GM12878 (cell line): ENCODE data around the gene MYCBP. TPM values are rescaled to one million over a fixed set of nuclear protein-coding genes. Genes with fewer than 3 reads are reported as not detected.

Experiments used
- BCL11A ChIP-seq: IDR thresholded peaks from 2 replicates; pipeline ENCODE4 v1.6.1; 2011; ENCODE audit warnings: low read depth, low read length
- CBX3 ChIP-seq: fragments of 200-600 bp; sonication (generic); IDR thresholded peaks from 2 replicates; pipeline ENCODE4 v1.6.1; 2016; ENCODE audit warnings: low read depth, borderline replicate concordance
- LARP7 ChIP-seq: fragments of 450-650 bp; IDR thresholded peaks from 2 replicates; pipeline ENCODE4 v1.6.1; 2017; ENCODE audit warnings: mild to moderate bottlenecking
- NFYB ChIP-seq: IDR thresholded peaks from 2 replicates; pipeline ENCODE4 v1.6.1; 2011; ENCODE audit warnings: low read depth, mild to moderate bottlenecking, low read length, improper control_type of control experiment, moderate library complexity; ENCODE audit not compliant: insufficient read depth
- RAD21 ChIP-seq: IDR thresholded peaks from 2 replicates; pipeline ENCODE4 v1.6.1; 2011; ENCODE audit warnings: mild to moderate bottlenecking, low read depth, low read length, moderate library complexity; ENCODE audit not compliant: insufficient read depth
- RBBP5 ChIP-seq: fragments of 200-600 bp; sonication (generic); conservative IDR thresholded peaks from 2 replicates; pipeline ENCODE4 v1.6.1; 2016
- SMARCA5 ChIP-seq: fragments of 450-650 bp; IDR thresholded peaks from 2 replicates; pipeline ENCODE4 v1.6.1; 2017; ENCODE audit warnings: mild to moderate bottlenecking
- SUZ12 ChIP-seq: fragments of 200-600 bp; sonication (generic); IDR thresholded peaks from one replicate; pipeline ENCODE4 v1.6.1; 2018; ENCODE audit warnings: antibody characterized with exemption, mild to moderate bottlenecking; ENCODE audit not compliant: unreplicated experiment
- TARDBP ChIP-seq: IDR thresholded peaks from 2 replicates; pipeline ENCODE4 v1.6.1; 2016; ENCODE audit warnings: borderline replicate concordance
- ZZZ3 ChIP-seq: IDR thresholded peaks from 2 replicates; pipeline ENCODE4 v1.6.1; 2011; ENCODE audit warnings: low read depth; ENCODE audit not compliant: control insufficient read depth, insufficient read length
- polyA plus RNA-seq, 11 experiments: library from polyadenylated mRNA; depleted of rRNA in 4 of 11; unstranded in 6 of 11; stranded (reverse) in 5 of 11; fragments of >200 nt; fragmentation: Nextera tagmentation in 4 of 11; fragmentation: Illumina TruSeq in 1 of 11; extraction: Ambion mirVana in 4 of 11; extraction: Trizol in 1 of 11; gene quantifications; 1 replicate in 1 of 11; 2 replicates in 10 of 11; pipeline versions ENCODE4 v1.2.1 to v1.2.3, GENCODE V29; 2011 to 2016; ENCODE audit warnings: inconsistent platforms in 2 of 11, missing spikeins in 2 of 11, low read depth in 1 of 11
- total RNA-seq, 4 experiments: library from RNA; depleted of rRNA in 3 of 4; stranded (reverse); fragments of >200 nt in 3 of 4; fragmentation: Illumina TruSeq in 1 of 4; extraction: Trizol in 1 of 4; gene quantifications; 2 replicates each; pipeline versions ENCODE4 v1.2.1 to v1.2.3, GENCODE V29; 2013 to 2021
- TF ChIP-seq, protein P1 (sequence below): fragments of 450-650 bp; formaldehyde crosslinking; IDR thresholded peaks from 2 replicates; pipeline ENCODE4 v1.4.0; 2022; ENCODE audit warnings: mild to moderate bottlenecking, moderate library complexity
- TF ChIP-seq, protein P2 (sequence below), 3 experiments: IDR thresholded peaks in 2 of 3; conservative IDR thresholded peaks in 1 of 3; 2 replicates each; pipeline ENCODE4 v1.5.1; 2011; ENCODE audit warnings: low read depth in 3 of 3, low read length in 3 of 3, mild to moderate bottlenecking in 3 of 3, control low read depth in 2 of 3, moderate library complexity in 2 of 3, inconsistent platforms in 1 of 3, mixed read lengths in 1 of 3; ENCODE audit not compliant: control insufficient read depth in 2 of 3, insufficient read depth in 1 of 3; ENCODE audit errors: extremely low read depth in 1 of 3

Gene MYCBP
- total and polyA plus RNA-seq, 10 of the 15 experiments (the other 5 are each of a cell fraction or from before 2014, with no cell fraction given), result 26.1 to 210 (median 43.1) TPM

DNA sequence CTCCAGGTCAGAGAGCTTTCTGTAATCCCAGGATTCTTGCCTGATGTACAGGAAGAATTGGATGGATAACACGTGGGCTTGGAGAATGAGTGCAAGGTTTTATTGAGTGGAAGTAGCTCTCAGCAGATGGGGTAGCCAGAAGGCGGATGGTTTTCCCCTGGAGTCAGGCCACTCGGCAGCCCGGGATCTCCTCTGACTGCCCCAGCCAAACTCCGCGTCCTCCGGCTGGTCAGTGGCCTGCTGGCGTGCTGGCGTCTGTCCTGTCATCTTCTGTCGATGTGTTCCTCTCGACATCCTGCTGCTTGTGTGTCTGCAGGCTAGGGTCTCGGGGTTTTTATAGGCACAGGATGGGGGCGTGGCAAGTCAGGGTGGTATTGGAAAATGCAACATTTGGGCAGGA is 35.7 kb upstream of the MYCBP start (continued):
- TF ChIP-seq, protein P1, sequence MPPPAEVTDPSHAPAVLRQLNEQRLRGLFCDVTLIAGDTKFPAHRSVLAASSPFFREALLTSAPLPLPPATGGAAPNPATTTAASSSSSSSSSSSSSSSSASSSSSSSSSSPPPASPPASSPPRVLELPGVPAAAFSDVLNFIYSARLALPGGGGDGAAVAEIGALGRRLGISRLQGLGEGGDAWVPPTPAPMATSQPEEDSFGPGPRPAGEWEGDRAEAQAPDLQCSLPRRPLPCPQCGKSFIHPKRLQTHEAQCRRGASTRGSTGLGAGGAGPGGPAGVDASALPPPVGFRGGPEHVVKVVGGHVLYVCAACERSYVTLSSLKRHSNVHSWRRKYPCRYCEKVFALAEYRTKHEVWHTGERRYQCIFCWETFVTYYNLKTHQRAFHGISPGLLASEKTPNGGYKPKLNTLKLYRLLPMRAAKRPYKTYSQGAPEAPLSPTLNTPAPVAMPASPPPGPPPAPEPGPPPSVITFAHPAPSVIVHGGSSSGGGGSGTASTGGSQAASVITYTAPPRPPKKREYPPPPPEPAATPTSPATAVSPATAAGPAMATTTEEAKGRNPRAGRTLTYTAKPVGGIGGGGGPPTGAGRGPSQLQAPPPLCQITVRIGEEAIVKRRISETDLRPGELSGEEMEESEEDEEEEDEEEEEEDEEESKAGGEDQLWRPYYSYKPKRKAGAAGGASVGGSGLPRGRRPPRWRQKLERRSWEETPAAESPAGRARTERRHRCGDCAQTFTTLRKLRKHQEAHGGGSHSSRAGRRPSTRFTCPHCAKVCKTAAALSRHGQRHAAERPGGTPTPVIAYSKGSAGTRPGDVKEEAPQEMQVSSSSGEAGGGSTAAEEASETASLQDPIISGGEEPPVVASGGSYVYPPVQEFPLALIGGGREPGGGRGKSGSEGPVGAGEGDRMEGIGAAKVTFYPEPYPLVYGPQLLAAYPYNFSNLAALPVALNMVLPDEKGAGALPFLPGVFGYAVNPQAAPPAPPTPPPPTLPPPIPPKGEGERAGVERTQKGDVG (CRISPR knock-in tag), result no peak
- TF ChIP-seq NFYB, result no peak
- TF ChIP-seq, protein P2, sequence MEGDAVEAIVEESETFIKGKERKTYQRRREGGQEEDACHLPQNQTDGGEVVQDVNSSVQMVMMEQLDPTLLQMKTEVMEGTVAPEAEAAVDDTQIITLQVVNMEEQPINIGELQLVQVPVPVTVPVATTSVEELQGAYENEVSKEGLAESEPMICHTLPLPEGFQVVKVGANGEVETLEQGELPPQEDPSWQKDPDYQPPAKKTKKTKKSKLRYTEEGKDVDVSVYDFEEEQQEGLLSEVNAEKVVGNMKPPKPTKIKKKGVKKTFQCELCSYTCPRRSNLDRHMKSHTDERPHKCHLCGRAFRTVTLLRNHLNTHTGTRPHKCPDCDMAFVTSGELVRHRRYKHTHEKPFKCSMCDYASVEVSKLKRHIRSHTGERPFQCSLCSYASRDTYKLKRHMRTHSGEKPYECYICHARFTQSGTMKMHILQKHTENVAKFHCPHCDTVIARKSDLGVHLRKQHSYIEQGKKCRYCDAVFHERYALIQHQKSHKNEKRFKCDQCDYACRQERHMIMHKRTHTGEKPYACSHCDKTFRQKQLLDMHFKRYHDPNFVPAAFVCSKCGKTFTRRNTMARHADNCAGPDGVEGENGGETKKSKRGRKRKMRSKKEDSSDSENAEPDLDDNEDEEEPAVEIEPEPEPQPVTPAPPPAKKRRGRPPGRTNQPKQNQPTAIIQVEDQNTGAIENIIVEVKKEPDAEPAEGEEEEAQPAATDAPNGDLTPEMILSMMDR (IDR thresholded peaks at IDR 0.05 in 2 of 3, conservative IDR thresholded peaks at IDR 0.05 in 1 of 3; ENCODE audit: control insufficient read depth in 2 of 3, extremely low read depth in 1 of 3, insufficient read depth in 1 of 3, low read depth in 3 of 3, low read length in 3 of 3), result no peak
- TF ChIP-seq SMARCA5, result no peak
- TF ChIP-seq RBBP5, result no peak
- no peak for TF ChIP-seq ZZZ3
- no peak for TF ChIP-seq TARDBP
- no peak for TF ChIP-seq SUZ12
- no peak for TF ChIP-seq LARP7
- TF ChIP-seq CBX3, result no peak
- TF ChIP-seq RAD21, result no peak
- no peak for TF ChIP-seq BCL11A
